ENCODE results near the gene SNCB. TPM values are rescaled to one million over a fixed set of nuclear protein-coding genes. Genes with fewer than 3 reads are reported as not detected.
A peak's percentile ranks its signal among the peaks of the same experiment; 100 is the strongest.

The SNCB gene
- total and polyA plus RNA-seq, 2 experiments from 2014 or later = not detected

DNA sequence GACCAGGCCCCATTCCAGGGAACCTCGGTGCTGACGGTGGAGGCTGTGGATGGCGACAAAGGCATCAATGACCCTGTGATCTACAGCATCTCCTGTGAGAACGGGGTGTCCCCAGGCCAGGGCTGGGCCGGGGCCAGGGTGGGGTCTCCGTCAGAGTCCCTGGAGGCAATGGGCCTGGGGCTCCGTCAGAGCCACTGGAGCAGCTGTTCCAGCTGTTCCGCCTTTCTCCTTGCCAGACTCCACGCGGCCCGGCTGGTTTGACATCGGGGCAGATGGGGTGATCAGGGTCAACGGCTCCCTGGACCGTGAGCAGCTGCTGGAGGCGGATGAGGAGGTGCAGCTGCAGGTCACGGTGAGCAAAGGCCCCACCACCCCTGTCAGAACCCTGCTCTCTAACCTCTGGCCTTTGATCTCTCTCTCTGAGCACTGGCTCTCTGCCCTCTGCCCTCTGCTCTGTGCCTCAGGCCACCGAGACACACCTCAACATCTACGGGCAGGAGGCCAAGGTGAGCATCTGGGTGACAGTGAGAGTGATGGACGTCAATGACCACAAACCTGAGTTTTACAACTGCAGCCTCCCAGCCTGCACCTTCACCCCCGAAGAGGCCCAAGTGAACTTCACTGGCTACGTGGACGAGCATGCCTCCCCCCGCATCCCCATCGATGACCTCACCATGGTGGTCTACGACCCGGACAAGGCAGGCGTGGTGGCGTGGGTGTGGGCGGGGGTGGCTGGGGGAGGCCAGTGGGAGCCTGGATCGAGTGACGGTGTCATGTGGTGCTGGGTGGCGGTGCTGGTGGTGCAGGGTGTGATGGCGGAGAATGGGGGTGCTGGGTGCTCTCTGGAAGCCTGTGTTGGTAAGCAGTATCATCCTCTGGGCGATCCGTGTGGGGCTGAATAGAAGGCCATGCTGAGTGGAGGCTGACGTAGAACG, 54.6 kb downstream of the SNCB start:
- H3K27ac ChIP-seq = no peak overlapping the region
- 47 to 50% methylated on average over 35 to 37 of the region's 37 CpGs for WGBS, 2 experiments (ENCODE audit: low coverage in 1 of 2, low lambda C conversion rate in 2 of 2, missing lambda C conversion rate in 2 of 2)
- no peak overlapping the region for H3K9ac ChIP-seq
- H3K9me2 ChIP-seq (ENCODE audit: insufficient read depth) = no peaks in the 10 kb centered on the region
- no peak overlapping the region for H2AFZ ChIP-seq
- H3K27me3 ChIP-seq (replicated peaks; ENCODE audit: insufficient read depth) = no peaks in the 10 kb centered on the region; the same call in 1 of the 2 replicates
- no peak overlapping the region for H3K4me2 ChIP-seq (ENCODE audit: unreplicated experiment)
- H3K4me1 ChIP-seq (ENCODE audit: insufficient read depth) = no peaks in the 10 kb centered on the region
- no peaks in the 10 kb centered on the region for H4K20me1 ChIP-seq (ENCODE audit: insufficient read depth)
- no peak for DNase-seq
- H3K79me2 ChIP-seq (ENCODE audit: insufficient read depth) = no peaks in the 10 kb centered on the region
- no peak overlapping the region for H3K4me3 ChIP-seq
- in situ Hi-C loops (cut with MboI) = no loop called here
- H3K36me3 ChIP-seq (ENCODE audit: low read depth) = no peaks in the 10 kb centered on the region
- H3K9me3 ChIP-seq (ENCODE audit: low read depth) = no peaks in the 10 kb centered on the region
- no peaks in the 10 kb centered on the region for H3F3A ChIP-seq (ENCODE audit: insufficient read depth)
- TF ChIP-seq EZH2 (IDR thresholded peaks at IDR 0.05; ENCODE audit: insufficient read depth, poor library complexity, severe bottlenecking) (no peak), EZH2phosphoT487 (IDR thresholded peaks at IDR 0.05; ENCODE audit: insufficient read depth, low read depth) (no peak)

GRCh38 chr5:176575066-176575465, 55.3 kb downstream of the SNCB start:
- no peak overlapping the region for H3K4me3 ChIP-seq
- in situ Hi-C loops (cut with MboI) = no loop called here
- no peak overlapping the region for H2AFZ ChIP-seq
- no peaks in the 10 kb centered on the region for H3K36me3 ChIP-seq (ENCODE audit: low read depth)
- H3K4me2 ChIP-seq (ENCODE audit: unreplicated experiment) = no peak overlapping the region
- no peaks in the 10 kb centered on the region for H3K79me2 ChIP-seq (ENCODE audit: insufficient read depth)
- H3K27ac ChIP-seq = no peak overlapping the region
- H3K4me1 ChIP-seq (ENCODE audit: insufficient read depth) = no peaks in the 10 kb centered on the region
- no peak for DNase-seq
- H3K9me2 ChIP-seq (ENCODE audit: insufficient read depth) = no peaks in the 10 kb centered on the region
- H3K9ac ChIP-seq = no peak overlapping the region
- H3K27me3 ChIP-seq (replicated peaks; ENCODE audit: insufficient read depth) = no peaks in the 10 kb centered on the region; the same call in 1 of the 2 replicates
- 50 to 72% methylated on average over 14 of the region's 14 CpGs for WGBS, 2 experiments (ENCODE audit: low coverage in 1 of 2, low lambda C conversion rate in 2 of 2, missing lambda C conversion rate in 2 of 2)
- no peaks in the 10 kb centered on the region for H3F3A ChIP-seq (ENCODE audit: insufficient read depth)
- TF ChIP-seq EZH2 (IDR thresholded peaks at IDR 0.05; ENCODE audit: insufficient read depth, poor library complexity, severe bottlenecking) (no peak), EZH2phosphoT487 (IDR thresholded peaks at IDR 0.05; ENCODE audit: insufficient read depth, low read depth) (no peak)
- H4K20me1 ChIP-seq (ENCODE audit: insufficient read depth) = no peaks in the 10 kb centered on the region
- no peaks in the 10 kb centered on the region for H3K9me3 ChIP-seq (ENCODE audit: low read depth)

- Histone ChIP-seq H3K9ac (no peak overlapping the region), H3K27ac (no peak overlapping the region), H3K4me3 (no peak overlapping the region), H3K36me3 (ENCODE audit: low read depth) (no peaks in the 10 kb centered on the region), H3K9me3 (ENCODE audit: low read depth) (no peaks in the 10 kb centered on the region), H3K27me3 (replicated peaks; ENCODE audit: insufficient read depth) (no peaks in the 10 kb centered on the region; the same call in 1 of the 2 replicates), H3F3A (ENCODE audit: insufficient read depth) (no peaks in the 10 kb centered on the region), H3K79me2 (ENCODE audit: insufficient read depth) (no peaks in the 10 kb centered on the region), H3K4me2 (ENCODE audit: unreplicated experiment) (no peak overlapping the region), H2AFZ (no peak overlapping the region), H3K9me2 (ENCODE audit: insufficient read depth) (no peaks in the 10 kb centered on the region), H4K20me1 (ENCODE audit: insufficient read depth) (no peaks in the 10 kb centered on the region), H3K4me1 (ENCODE audit: insufficient read depth) (no peaks in the 10 kb centered on the region)
- WGBS, 2 experiments (ENCODE audit: low coverage in 1 of 2, low lambda C conversion rate in 2 of 2, missing lambda C conversion rate in 2 of 2) = 39 to 41% methylated on average over 10 of the region's 10 CpGs
- in situ Hi-C loops (cut with MboI) = no loop called here
- TF ChIP-seq EZH2phosphoT487 (IDR thresholded peaks at IDR 0.05; ENCODE audit: insufficient read depth, low read depth) (no peak), EZH2 (IDR thresholded peaks at IDR 0.05; ENCODE audit: insufficient read depth, poor library complexity, severe bottlenecking) (no peak)
- no peak for DNase-seq
Observed at GRCh38 chr5:176574297-176574591, 56.1 kb downstream of the SNCB start.

DNA sequence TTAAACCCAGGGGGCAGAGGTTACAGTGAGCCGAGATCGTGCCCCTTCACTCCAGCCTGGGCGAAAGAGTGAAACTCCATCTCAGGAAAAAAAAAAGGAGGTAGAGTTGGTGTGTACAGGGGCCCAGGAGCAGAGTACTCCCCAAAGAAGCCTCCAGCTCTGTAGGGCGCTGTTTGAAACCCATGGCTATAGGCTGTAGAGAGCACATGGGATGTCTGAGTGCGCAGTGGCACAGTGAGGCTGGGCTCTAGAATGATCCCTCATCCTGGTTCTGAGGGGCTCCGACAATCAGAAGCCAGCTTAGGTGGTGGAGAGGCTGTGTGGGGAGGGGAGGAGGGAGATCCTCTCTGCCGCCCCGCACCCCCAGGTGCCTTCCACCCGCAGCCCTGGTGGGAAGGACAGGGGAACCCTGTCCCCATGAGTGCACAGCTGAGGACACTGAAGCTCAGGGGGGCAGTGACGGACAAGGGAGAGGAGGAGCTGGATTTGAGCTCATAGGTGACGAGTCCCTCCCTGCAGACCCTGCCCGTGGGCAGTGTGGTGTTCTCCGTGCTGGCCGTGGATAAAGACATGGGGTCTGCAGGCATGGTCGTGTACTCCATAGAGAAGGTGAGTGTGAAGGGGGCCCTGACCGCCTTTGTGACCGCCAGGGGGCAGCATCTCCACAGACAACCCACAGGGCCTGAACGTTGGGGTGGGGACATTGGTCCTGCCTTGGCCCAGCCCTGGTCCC, 56.6 kb downstream of the SNCB start:
- no peaks in the 10 kb centered on the region for H3K9me2 ChIP-seq (ENCODE audit: insufficient read depth)
- no peak overlapping the region for H3K27ac ChIP-seq
- H3F3A ChIP-seq (ENCODE audit: insufficient read depth) = no peaks in the 10 kb centered on the region
- no peak overlapping the region for H2AFZ ChIP-seq
- no peak overlapping the region for H3K4me2 ChIP-seq (ENCODE audit: unreplicated experiment)
- H3K4me3 ChIP-seq = no peak overlapping the region
- no peak overlapping the region for H3K9ac ChIP-seq
- no peak for TF ChIP-seq EZH2phosphoT487 (IDR thresholded peaks at IDR 0.05; ENCODE audit: insufficient read depth, low read depth)
- TF ChIP-seq EZH2 (IDR thresholded peaks at IDR 0.05; ENCODE audit: insufficient read depth, poor library complexity, severe bottlenecking) = no peak
- in situ Hi-C loops (cut with MboI) = no loop called here
- H4K20me1 ChIP-seq (ENCODE audit: insufficient read depth) = no peaks in the 10 kb centered on the region
- no peaks in the 10 kb centered on the region for H3K79me2 ChIP-seq (ENCODE audit: insufficient read depth)
- no peaks in the 10 kb centered on the region for H3K9me3 ChIP-seq (ENCODE audit: low read depth)
- DNase-seq = peak; percentile 52
- WGBS, 2 experiments (ENCODE audit: low coverage in 1 of 2, low lambda C conversion rate in 2 of 2, missing lambda C conversion rate in 2 of 2) = 32 to 39% methylated on average over 15 to 18 of the region's 18 CpGs
- no peaks in the 10 kb centered on the region for H3K36me3 ChIP-seq (ENCODE audit: low read depth)
- no peaks in the 10 kb centered on the region; the same call in 1 of the 2 replicates for H3K27me3 ChIP-seq (replicated peaks; ENCODE audit: insufficient read depth)
- no peaks in the 10 kb centered on the region for H3K4me1 ChIP-seq (ENCODE audit: insufficient read depth)

Small RNA genes lying within 50 kb of the gene (microRNA-seq; reads per million reads assigned to microRNA genes)
- gene MIR4281 (ENCODE audit: borderline number of aligned reads) = not detected

Small RNA genes lying within 50 kb of the gene (small RNA-seq; reads per million reads assigned to genes)
- gene MIR4281 (ENCODE audit: low read depth, low replicate concordance) = not detected

Other genes with a start within 250 kb of the SNCB start
- gene NOP16, start 241.9 kb downstream of the SNCB start, total RNA-seq (2014; rRNA removed; shearing (Covaris generic)) = 13.3 and 15.2 TPM in 2 replicates
- 68.4 and 68.7 TPM in 2 replicates for gene NOP16, start 241.9 kb downstream of the SNCB start, polyA plus RNA-seq (2016; fragmentation: Nextera tagmentation; extraction: Ambion mirVana)
- 33.8 and 72.1 TPM in 2 replicates for gene HIGD2A, start 241.8 kb downstream of the SNCB start, total RNA-seq (2014; rRNA removed; shearing (Covaris generic))
- 110 and 117 TPM in 2 replicates for gene HIGD2A, start 241.8 kb downstream of the SNCB start, polyA plus RNA-seq (2016; fragmentation: Nextera tagmentation; extraction: Ambion mirVana)
- gene CLTB, start 214.0 kb downstream of the SNCB start, total RNA-seq (2014; rRNA removed; shearing (Covaris generic)) = 121 and 130 TPM in 2 replicates
- 128 and 132 TPM in 2 replicates for gene CLTB, start 214.0 kb downstream of the SNCB start, polyA plus RNA-seq (2016; fragmentation: Nextera tagmentation; extraction: Ambion mirVana)
- gene FAF2, start 182.1 kb downstream of the SNCB start, total RNA-seq (2014; rRNA removed; shearing (Covaris generic)) = 41.0 and 45.0 TPM in 2 replicates
- 45.4 and 45.7 TPM in 2 replicates for gene FAF2, start 182.1 kb downstream of the SNCB start, polyA plus RNA-seq (2016; fragmentation: Nextera tagmentation; extraction: Ambion mirVana)
- 2.9 and 3.9 TPM in 2 replicates for gene RNF44, start 93.1 kb downstream of the SNCB start, total RNA-seq (2014; rRNA removed; shearing (Covaris generic))
- 2.0 and 2.1 TPM in 2 replicates for gene RNF44, start 93.1 kb downstream of the SNCB start, polyA plus RNA-seq (2016; fragmentation: Nextera tagmentation; extraction: Ambion mirVana)
- gene CDHR2, start 81.2 kb downstream of the SNCB start, total RNA-seq (2014; rRNA removed; shearing (Covaris generic)) = not detected in 2 replicates
- not detected in 2 replicates for gene CDHR2, start 81.2 kb downstream of the SNCB start, polyA plus RNA-seq (2016; fragmentation: Nextera tagmentation; extraction: Ambion mirVana)
- 4.3 and 4.8 TPM in 2 replicates for gene GPRIN1, start 20.4 kb downstream of the SNCB start, total RNA-seq (2014; rRNA removed; shearing (Covaris generic))
- 1.2 and 1.3 TPM in 2 replicates for gene GPRIN1, start 20.4 kb downstream of the SNCB start, polyA plus RNA-seq (2016; fragmentation: Nextera tagmentation; extraction: Ambion mirVana)
- not detected in 2 replicates for gene EIF4E1B, start 141 bp upstream of the SNCB start, total RNA-seq (2014; rRNA removed; shearing (Covaris generic))
- not detected in 2 replicates for gene EIF4E1B, start 141 bp upstream of the SNCB start, polyA plus RNA-seq (2016; fragmentation: Nextera tagmentation; extraction: Ambion mirVana)
- gene TSPAN17, start 16.9 kb upstream of the SNCB start, total RNA-seq (2014; rRNA removed; shearing (Covaris generic)) = 41.2 and 42.2 TPM in 2 replicates
- 29.9 and 30.0 TPM in 2 replicates for gene TSPAN17, start 16.9 kb upstream of the SNCB start, polyA plus RNA-seq (2016; fragmentation: Nextera tagmentation; extraction: Ambion mirVana)
- gene UNC5A, start 180.0 kb upstream of the SNCB start, total RNA-seq (2014; rRNA removed; shearing (Covaris generic)) = not detected in 2 replicates
- gene UNC5A, start 180.0 kb upstream of the SNCB start, polyA plus RNA-seq (2016; fragmentation: Nextera tagmentation; extraction: Ambion mirVana) = not detected in 2 replicates

Data from GM23248 (cell line).